K562 (cell line): ENCODE measurements around the gene TIMP2. TPM values are rescaled to one million over a fixed set of nuclear protein-coding genes. Genes with fewer than 3 reads are reported as not detected.

Source experiments
- ATAC-seq: fragments of 200-7000 bp; cut with Tn5 transposase; 3 replicates; pipeline ENCODE4 v1.9.1; 2020; ENCODE audit warnings: moderate library complexity
- BruUV-seq: library from RNA; stranded (reverse); fragments of 400-500 nt; replicated peaks from 2 replicates; lab custom pipeline; 2021; lab: Mats Ljungman, UMichigan
- CTCF ChIA-PET: fragments of 300-600 bp; formaldehyde crosslinking; extraction: SDS; loops from one replicate; lab custom pipeline; 2021; ENCODE audit warnings: low intra/inter-chr PET ratio; lab: Yijun Ruan, JAX
- POLR2A ChIA-PET: fragments of 300-600, 350-650 bp; sonication (Branson Sonifier 250); formaldehyde crosslinking; extraction: SDS; loops from one replicate; lab custom pipeline; 2021; ENCODE audit warnings: antibody characterized with exemption, inconsistent platforms; lab: Yijun Ruan, JAX
- DNase-seq, 4 experiments: peaks; one replicate each; pipeline versions ENCODE4 v3.0.0 to v3.0.0-alpha.2; 2011 to 2018; ENCODE audit warnings: low spot score in 3 of 4, mixed read lengths in 3 of 4; ENCODE audit errors: extremely low read depth in 1 of 4
- FAIRE-seq: peaks from 2 replicates; lab custom pipeline; 2011; peaks lifted over from hg19 to GRCh38; lab: Jason Lieb, UNC
- H2AFZ ChIP-seq: 2 replicates; pipeline ENCODE4 v1.6.0; 2011; ENCODE audit warnings: low read depth, low read length, control low read depth, inconsistent platforms
- H3K27ac ChIP-seq: fragments of 200-600 bp; 3 replicates; pipeline ENCODE4 v1.8.0; 2011; ENCODE audit warnings: low read depth, mild to moderate bottlenecking, control low read depth, inconsistent platforms, low read length, moderate library complexity, mixed read lengths; ENCODE audit errors: extremely low read depth
- H3K27me3 ChIP-seq, 2 experiments: fragments of 300-600 bp in 1 of 2; 2 replicates in 1 of 2; 3 replicates in 1 of 2; pipeline versions ENCODE4 v1.6.0 to v1.8.0; 2011; ENCODE audit warnings: inconsistent platforms in 2 of 2, low read length in 2 of 2, mild to moderate bottlenecking in 1 of 2, mixed read lengths in 1 of 2, moderate library complexity in 1 of 2; ENCODE audit not compliant: control insufficient read depth in 2 of 2, insufficient read depth in 2 of 2
- H3K36me3 ChIP-seq: fragments of 300-600 bp; 3 replicates; pipeline ENCODE4 v1.8.0; 2011; ENCODE audit warnings: mild to moderate bottlenecking, low read length, inconsistent platforms; ENCODE audit not compliant: control insufficient read depth, insufficient read depth
- H3K4me1 ChIP-seq, 2 experiments: fragments of 200-600 bp in 1 of 2; replicated peaks in 1 of 2; 2 replicates in 1 of 2; 3 replicates in 1 of 2; pipeline versions ENCODE4 v1.5.1 to v1.8.0; 2011; ENCODE audit warnings: inconsistent platforms in 2 of 2, low read length in 2 of 2, mild to moderate bottlenecking in 1 of 2, mixed read lengths in 1 of 2, moderate library complexity in 1 of 2; ENCODE audit not compliant: control insufficient read depth in 2 of 2, insufficient read depth in 2 of 2
- H3K4me2 ChIP-seq: 2 replicates; pipeline ENCODE4 v1.6.1; 2011; ENCODE audit warnings: low read length, control low read depth, inconsistent platforms, mixed read lengths; ENCODE audit not compliant: insufficient read depth
- H3K4me3 ChIP-seq: fragments of 200-600 bp; sonication (generic), shearing (Covaris generic); 2 replicates; pipeline ENCODE4 v1.5.1; 2016; ENCODE audit warnings: control low read depth, inconsistent platforms
- H3K79me2 ChIP-seq: fragments of 200-600 bp; 3 replicates; pipeline ENCODE4 v1.8.0; 2011; ENCODE audit warnings: low read length, inconsistent platforms; ENCODE audit not compliant: control insufficient read depth, insufficient read depth
- H3K9ac ChIP-seq, 2 experiments: 2 replicates each; pipeline versions ENCODE4 v1.6.0 to v1.6.1; 2011; ENCODE audit warnings: low read depth in 2 of 2, low read length in 2 of 2, control low read depth in 1 of 2, inconsistent platforms in 1 of 2, mild to moderate bottlenecking in 1 of 2, mixed read lengths in 1 of 2; ENCODE audit not compliant: insufficient read depth in 1 of 2
- H3K9me1 ChIP-seq: one replicate; pipeline ENCODE4 v1.6.0; 2011; ENCODE audit warnings: inconsistent platforms, mild to moderate bottlenecking, low read length, moderate library complexity; ENCODE audit not compliant: control insufficient read depth, insufficient read depth
- H3K9me3 ChIP-seq: replicated peaks from 2 replicates; pipeline ENCODE4 v1.5.1; 2011; ENCODE audit warnings: low read depth, low read length, inconsistent platforms; ENCODE audit not compliant: control insufficient read depth, insufficient read depth
- H4K20me1 ChIP-seq: replicated peaks from 2 replicates; pipeline ENCODE4 v1.6.1; 2011; ENCODE audit warnings: low read length, inconsistent platforms, mixed read lengths; ENCODE audit not compliant: control insufficient read depth, insufficient read depth
- DDX20 ChIP-seq: fragments of 450-650 bp; IDR thresholded peaks from 2 replicates; pipeline ENCODE4 v1.6.1; 2016; ENCODE audit warnings: missing genetic modification characterization, low read depth, mild to moderate bottlenecking, missing compliant biosample characterization, moderate library complexity
- EHMT2 ChIP-seq: fragments of 450-650 bp; IDR thresholded peaks from 2 replicates; pipeline ENCODE4 v1.6.1; 2018; ENCODE audit warnings: antibody characterized with exemption
- EP400 ChIP-seq: fragments of 450-650 bp; IDR thresholded peaks from 2 replicates; pipeline ENCODE4 v1.6.1; 2017; ENCODE audit warnings: antibody characterized with exemption, mild to moderate bottlenecking, moderate library complexity
- ETV1 ChIP-seq: fragments of 450-650 bp; conservative IDR thresholded peaks from 2 replicates; pipeline ENCODE4 v1.6.1; 2016; ENCODE audit warnings: missing genetic modification characterization, control low read depth, low read depth, missing compliant biosample characterization
- ILF3 ChIP-seq: fragments of 450-650 bp; IDR thresholded peaks from 2 replicates; pipeline ENCODE4 v1.6.1; 2018; ENCODE audit warnings: antibody characterized with exemption, mild to moderate bottlenecking, moderate library complexity, borderline replicate concordance
- KDM1A ChIP-seq, 2 experiments: fragments of 450-650 bp; IDR thresholded peaks; 2 replicates each; pipeline ENCODE4 v1.6.1; 2016; ENCODE audit warnings: mild to moderate bottlenecking in 2 of 2
- KLF16 ChIP-seq: IDR thresholded peaks from 2 replicates; pipeline ENCODE4 v1.6.1; 2016; ENCODE audit warnings: antibody characterized with exemption
- MED1 ChIP-seq: sonication (generic); formaldehyde crosslinking; IDR thresholded peaks from 2 replicates; pipeline ENCODE4 v1.8.1; 2023; ENCODE audit warnings: missing genetic modification reagents, borderline replicate concordance
- POLR2B ChIP-seq: fragments of 450-650 bp; IDR thresholded peaks from 2 replicates; pipeline ENCODE4 v1.6.1; 2018; ENCODE audit warnings: low read depth; ENCODE audit not compliant: partially characterized antibody
- RBM15 ChIP-seq: fragments of 200-400 bp; formaldehyde crosslinking; IDR thresholded peaks from 2 replicates; pipeline ENCODE4 v1.6.1; 2018; ENCODE audit warnings: mild to moderate bottlenecking, low read length, moderate library complexity; ENCODE audit not compliant: insufficient read depth
- STAT5A ChIP-seq: IDR thresholded peaks from 2 replicates; pipeline ENCODE4 v1.6.1; 2012; ENCODE audit warnings: low read length, inconsistent platforms, borderline replicate concordance
- ZBED1 ChIP-seq: IDR thresholded peaks from 2 replicates; pipeline ENCODE4 v1.6.1; 2014
- ZNF174 ChIP-seq: fragments of 250-450 bp; sonication (Bioruptor Pico); IDR thresholded peaks from 2 replicates; pipeline ENCODE4 v1.4.0; 2020; ENCODE audit warnings: mild to moderate bottlenecking
- ZNF253 ChIP-seq: fragments of 250-450 bp; sonication (Bioruptor Pico); conservative IDR thresholded peaks from 2 replicates; pipeline ENCODE4 v1.6.1; 2021; ENCODE audit warnings: mild to moderate bottlenecking
- ZNF384 ChIP-seq: IDR thresholded peaks from 2 replicates; pipeline ENCODE4 v1.6.1; 2012; ENCODE audit warnings: low read depth, low read length, improper control_type of control experiment
- ZNF436 ChIP-seq: fragments of 250-450, 450-650 bp; sonication (Bioruptor Pico); formaldehyde crosslinking; IDR thresholded peaks from 2 replicates; pipeline ENCODE4 v1.7.0; 2020; ENCODE audit warnings: mild to moderate bottlenecking
- ZNF586 ChIP-seq: fragments of 450-650 bp; formaldehyde crosslinking; conservative IDR thresholded peaks from 2 replicates; pipeline ENCODE4 v1.4.0; 2020; ENCODE audit warnings: mild to moderate bottlenecking, moderate library complexity
- ZNF77 ChIP-seq: fragments of 250-450 bp; sonication (Bioruptor Pico); IDR thresholded peaks from 2 replicates; pipeline ENCODE4 v1.5.0; 2020
- WGBS: fragments of 100-300 bp; shearing (Covaris generic); methylation state at CpG from one replicate; pipeline ENCODE4 v1.1.6; 2016; ENCODE audit warnings: low coverage, mixed read lengths; ENCODE audit not compliant: insufficient coverage; ENCODE audit errors: missing lambda C conversion rate; 5-methylcytosine and 5-hydroxymethylcytosine counted together
- in situ Hi-C: fragments of 300-500 bp; cut with MboI; formaldehyde crosslinking; loops from 4 replicates; pipeline ENCODE4 v1.15.0; 2018; ENCODE audit warnings: inconsistent platforms, mixed read lengths
- intact Hi-C: fragments of 100-400 bp; cut with micrococcal nuclease; formaldehyde crosslinking; loops from 2 replicates; pipeline ENCODE4 v1.14.2; 2022
- polyA plus RNA-seq, 8 experiments: library from polyadenylated mRNA; depleted of rRNA in 4 of 8; stranded (reverse) in 5 of 8; unstranded in 3 of 8; fragments of >200 nt; fragmentation: Nextera tagmentation in 2 of 8; fragmentation: Illumina TruSeq in 1 of 8; extraction: Ambion mirVana in 2 of 8; extraction: Trizol in 1 of 8; gene quantifications; 2 replicates each; pipeline versions ENCODE4 v1.2.1 to v1.2.3, GENCODE V29; 2011 to 2014; ENCODE audit warnings: inconsistent platforms in 1 of 8, missing spikeins in 1 of 8
- total RNA-seq, 7 experiments: library from RNA; depleted of rRNA in 6 of 7; stranded (reverse); fragments of >200 nt in 6 of 7; fragmentation: Illumina TruSeq in 2 of 7; extraction: Trizol in 2 of 7; gene quantifications; 2 replicates each; pipeline versions ENCODE4 v1.2.1 to v1.2.3, GENCODE V29; 2011 to 2021; ENCODE audit warnings: low replicate concordance in 1 of 7
- TF ChIP-seq, protein P1 (sequence below): sonication (generic); formaldehyde crosslinking; IDR thresholded peaks from 2 replicates; pipeline ENCODE4 v1.5.0; 2020; ENCODE audit warnings: missing genetic modification reagents
- TF ChIP-seq, protein P2 (sequence below): fragments of 250-450 bp; sonication (Bioruptor Pico); IDR thresholded peaks from 2 replicates; pipeline ENCODE4 v1.8.0; 2022; ENCODE audit warnings: inconsistent platforms, mild to moderate bottlenecking, moderate library complexity, borderline replicate concordance
- TF ChIP-seq, protein P3 (sequence below), 2 experiments: fragments of 250-450 bp in 1 of 2; fragments of 450-650 bp in 1 of 2; sonication (Bioruptor Pico) in 1 of 2; IDR thresholded peaks; 2 replicates each; pipeline versions ENCODE4 v1.6.1 to v1.8.0; 2016 to 2021; ENCODE audit warnings: mild to moderate bottlenecking in 2 of 2, moderate library complexity in 2 of 2, missing compliant biosample characterization in 1 of 2, missing genetic modification characterization in 1 of 2

TIMP2 gene
- total and polyA plus RNA-seq, 9 of the 15 experiments (the other 6 are each of a cell fraction or from before 2014, with no cell fraction given), result 0.55 TPM; not detected in 8

DNA sequence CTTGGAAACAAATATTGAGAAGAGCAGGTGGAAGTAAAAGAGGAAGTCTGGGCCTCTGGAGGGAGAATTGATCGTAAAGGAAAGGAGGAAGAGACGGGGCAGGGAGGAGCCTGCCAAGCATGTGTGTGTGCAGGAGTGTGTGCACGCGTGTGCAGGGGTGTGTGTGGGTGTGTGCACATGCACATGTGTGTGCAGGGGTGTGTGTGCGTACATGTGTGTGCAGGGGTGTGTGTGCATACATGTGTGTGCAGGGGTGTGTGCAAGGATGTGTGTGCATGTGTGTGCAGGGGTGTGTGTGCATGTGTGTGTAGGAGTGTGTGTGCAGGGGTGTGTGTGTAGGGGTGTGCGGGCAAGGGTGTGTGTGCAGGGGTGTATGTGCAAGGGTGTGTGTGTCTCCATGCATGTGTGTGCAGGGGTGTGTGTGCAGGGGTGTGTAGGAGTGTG lies 32.2 kb downstream of the TIMP2 start (continued):
- no peak for TF ChIP-seq ZBED1

DNA sequence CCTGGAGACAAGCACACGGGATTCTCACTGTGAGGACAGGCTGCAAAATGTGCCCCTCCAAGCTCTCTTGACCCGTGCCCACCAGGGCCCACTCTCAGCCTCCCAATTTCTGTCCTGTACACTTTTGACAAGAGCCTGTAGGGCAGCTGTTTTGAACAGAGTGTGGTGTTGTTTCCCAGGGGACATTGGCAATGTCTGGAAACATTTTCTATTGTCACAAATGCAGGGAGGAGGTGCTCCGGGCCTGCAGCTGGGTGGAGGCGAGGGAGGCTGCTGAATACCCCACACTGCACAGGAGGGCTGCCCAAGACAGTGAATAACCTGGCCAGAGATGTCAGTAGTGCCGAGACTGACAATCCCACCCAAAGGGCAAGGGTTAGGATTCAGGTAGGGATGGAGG lies 32.7 kb downstream of the TIMP2 start:
- no peaks in the 10 kb centered on the region; the same call in 1 of the 2 replicates for H3K9me3 ChIP-seq
- FAIRE-seq (no peak), ATAC-seq (no peak), DNase-seq (no peak)
- no peak overlapping the region for H3K4me2 ChIP-seq
- in situ Hi-C loops (no loop called here), intact Hi-C loops (no loop called here)
- H3K27me3 ChIP-seq, result peaks cover 52 to 85% of the 10 kb centered on the region in 2 experiments
- H3K9ac ChIP-seq, result no peak overlapping the region
- H3K36me3 ChIP-seq, result no peaks in the 10 kb centered on the region
- POLR2A ChIA-PET, result no interaction called here
- CTCF ChIA-PET, result no interaction called here
- TF ChIP-seq KDM1A (IDR thresholded peaks at IDR 0.05) (no peak), EP400 (no peak), ILF3 (no peak), DDX20 (tag) (no peak), MED1 (CRISPR knock-in tag) (no peak), ZNF436 (CRISPR knock-in tag) (no peak), STAT5A (no peak), ZNF384 (no peak), ZNF586 (no peak), KLF16 (no peak), POLR2B (no peak), ZNF174 (no peak), ETV1 (tag) (no peak), ZNF253 (CRISPR knock-in tag) (no peak), EHMT2 (no peak), ZNF77 (no peak), RBM15 (no peak)
- TF ChIP-seq, protein P1, sequence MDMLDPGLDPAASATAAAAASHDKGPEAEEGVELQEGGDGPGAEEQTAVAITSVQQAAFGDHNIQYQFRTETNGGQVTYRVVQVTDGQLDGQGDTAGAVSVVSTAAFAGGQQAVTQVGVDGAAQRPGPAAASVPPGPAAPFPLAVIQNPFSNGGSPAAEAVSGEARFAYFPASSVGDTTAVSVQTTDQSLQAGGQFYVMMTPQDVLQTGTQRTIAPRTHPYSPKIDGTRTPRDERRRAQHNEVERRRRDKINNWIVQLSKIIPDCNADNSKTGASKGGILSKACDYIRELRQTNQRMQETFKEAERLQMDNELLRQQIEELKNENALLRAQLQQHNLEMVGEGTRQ (CRISPR knock-in tag), result no peak
- TF ChIP-seq, protein P2, sequence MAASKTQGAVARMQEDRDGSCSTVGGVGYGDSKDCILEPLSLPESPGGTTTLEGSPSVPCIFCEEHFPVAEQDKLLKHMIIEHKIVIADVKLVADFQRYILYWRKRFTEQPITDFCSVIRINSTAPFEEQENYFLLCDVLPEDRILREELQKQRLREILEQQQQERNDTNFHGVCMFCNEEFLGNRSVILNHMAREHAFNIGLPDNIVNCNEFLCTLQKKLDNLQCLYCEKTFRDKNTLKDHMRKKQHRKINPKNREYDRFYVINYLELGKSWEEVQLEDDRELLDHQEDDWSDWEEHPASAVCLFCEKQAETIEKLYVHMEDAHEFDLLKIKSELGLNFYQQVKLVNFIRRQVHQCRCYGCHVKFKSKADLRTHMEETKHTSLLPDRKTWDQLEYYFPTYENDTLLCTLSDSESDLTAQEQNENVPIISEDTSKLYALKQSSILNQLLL (CRISPR knock-in tag), result no peak
- TF ChIP-seq, protein P3, sequence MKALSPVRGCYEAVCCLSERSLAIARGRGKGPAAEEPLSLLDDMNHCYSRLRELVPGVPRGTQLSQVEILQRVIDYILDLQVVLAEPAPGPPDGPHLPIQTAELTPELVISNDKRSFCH (CRISPR knock-in tag; IDR thresholded peaks at IDR 0.05), result no peak
- TF ChIP-seq, protein P3 (tag; IDR thresholded peaks at IDR 0.05), result no peak
- 2% methylated on average over 5 of the region's 5 CpGs for WGBS
- peaks cover 2% of the 10 kb centered on the region for H3K9me1 ChIP-seq
- no peaks in the 10 kb centered on the region for H3K79me2 ChIP-seq
- H3K4me3 ChIP-seq, result no peak overlapping the region
- no TSS peak for BruUV-seq
- peaks cover 10% of the 10 kb centered on the region for H4K20me1 ChIP-seq
- H3K4me1 ChIP-seq, result no peaks in the 10 kb centered on the region
- H2AFZ ChIP-seq, result no peak overlapping the region
- H3K27ac ChIP-seq, result no peak overlapping the region
